GM21360 (cell line): ENCODE measurements around the gene CRNKL1.
"Not testable (repeated sequence)": the region's sequence is repeated elsewhere in the genome, so short reads cannot be mapped to it uniquely, and the experiment has no call there.

ENCODE experiments used
- ATAC-seq: cut with Tn5 transposase; IDR thresholded peaks from one replicate; pipeline ENCODE4 v1.9.1; 2021; ENCODE audit warnings: mild to moderate bottlenecking, moderate library complexity; ENCODE audit not compliant: unreplicated experiment

CRNKL1 gene

GRCh38 chr20:20010639-20011500, 41.4 kb downstream of the CRNKL1 start:
- ATAC-seq, result no peak

- ATAC-seq, result no peak
These were observed 42.4 kb downstream of the CRNKL1 start for GRCh38 chr20:20009784-20010253.

GRCh38 chr20:20005342-20005741, 46.9 kb downstream of the CRNKL1 start:
- no peak for ATAC-seq

- ATAC-seq, result not testable (repeated sequence)
These were observed 48.3 kb downstream of the CRNKL1 start for GRCh38 chr20:20003955-20004322.

- ATAC-seq, result no peak
These were observed 49.0 kb downstream of the CRNKL1 start for GRCh38 chr20:20003031-20003954.

- no peak for ATAC-seq
These were observed 49.9 kb downstream of the CRNKL1 start for GRCh38 chr20:20002101-20002998.

- no peak for ATAC-seq
These were observed 51.9 kb downstream of the CRNKL1 start for GRCh38 chr20:20000211-20000968.

GRCh38 chr20:19998990-19999705, 53.1 kb downstream of the CRNKL1 start:
- no peak for ATAC-seq

GRCh38 chr20:19996917-19997316, 55.3 kb downstream of the CRNKL1 start:
- no peak for ATAC-seq

- no peak for ATAC-seq
These were observed 56.0 kb downstream of the CRNKL1 start for GRCh38 chr20:19996222-19996621.

- no peak for ATAC-seq
These were observed 56.9 kb downstream of the CRNKL1 start for GRCh38 chr20:19995220-19995863.

GRCh38 chr20:19993958-19994669, 58.2 kb downstream of the CRNKL1 start:
- ATAC-seq, result no peak

GRCh38 chr20:19992996-19993908, 59.0 kb downstream of the CRNKL1 start:
- no peak for ATAC-seq

- ATAC-seq, result no peak
These were observed 60.4 kb downstream of the CRNKL1 start for GRCh38 chr20:19991854-19992253.

GRCh38 chr20:19991308-19991707, 61.0 kb downstream of the CRNKL1 start:
- ATAC-seq, result no peak

GRCh38 chr20:19990850-19991249, 61.4 kb downstream of the CRNKL1 start:
- ATAC-seq, result no peak

GRCh38 chr20:19987046-19987445, 65.2 kb downstream of the CRNKL1 start:
- ATAC-seq, result no peak
